WTC11 (cell line): Measurements from ENCODE around the gene SRSF3. TPM values are rescaled to one million over a fixed set of nuclear protein-coding genes. Genes with fewer than 3 reads are reported as not detected.

Source experiments
- ATAC-seq: fragments of 200-7000 bp; cut with Tn5 transposase; 2 replicates; pipeline ENCODE4 v1.10.0; 2021; ENCODE audit warnings: mild to moderate bottlenecking, moderate library complexity
- CTCF ChIA-PET: fragments of 300-600 bp; sonication (Branson Sonifier 250); formaldehyde crosslinking; loops from one replicate; lab custom pipeline; 2021; ENCODE audit warnings: antibody characterized with exemption; lab: Charles Lee
- POLR2A ChIA-PET: fragments of 350-600 bp; sonication (Branson Sonifier 250); formaldehyde crosslinking; loops from one replicate; lab custom pipeline; 2021; ENCODE audit warnings: antibody characterized with exemption; lab: Charles Lee
- DNase-seq: peaks from one replicate; pipeline ENCODE4 v3.0.0; 2021; ENCODE audit warnings: low spot score
- H3K27ac Mint-ChIP-seq: 2 replicates; pipeline ENCODE4 v1.8.0; 2021; ENCODE audit warnings: mixed read lengths
- H3K27me3 Mint-ChIP-seq: 2 replicates; pipeline ENCODE4 v1.8.0; 2021; ENCODE audit warnings: low read depth, mild to moderate bottlenecking, moderate library complexity, mixed read lengths
- H3K36me3 Mint-ChIP-seq: 2 replicates; pipeline ENCODE4 v1.8.0; 2021; ENCODE audit warnings: mixed read lengths
- H3K4me1 Mint-ChIP-seq: 2 replicates; pipeline ENCODE4 v1.8.0; 2022; ENCODE audit warnings: mixed read lengths
- H3K4me3 Mint-ChIP-seq: 2 replicates; pipeline ENCODE4 v1.8.0; 2021; ENCODE audit warnings: mild to moderate bottlenecking, moderate library complexity, mixed read lengths
- H3K9me3 Mint-ChIP-seq: 2 replicates; pipeline ENCODE4 v1.8.0; 2021; ENCODE audit warnings: mixed read lengths
- AR ChIP-seq: fragments of 250-450 bp; sonication (Bioruptor Pico); IDR thresholded peaks from 2 replicates; pipeline ENCODE4 v1.9.0; 2021; ENCODE audit warnings: mild to moderate bottlenecking
- CDX4 ChIP-seq: fragments of 250-450 bp; sonication (Bioruptor Pico); IDR thresholded peaks from 2 replicates; pipeline ENCODE4 v1.9.0; 2021; ENCODE audit warnings: moderate library complexity, mild to moderate bottlenecking, inconsistent platforms, borderline replicate concordance
- CREB1 ChIP-seq: sonication (generic); formaldehyde crosslinking; IDR thresholded peaks from 2 replicates; pipeline ENCODE4 v1.8.0; 2023; ENCODE audit warnings: mild to moderate bottlenecking, missing genetic modification reagents
- E2F1 ChIP-seq: sonication (generic); formaldehyde crosslinking; IDR thresholded peaks from 2 replicates; pipeline ENCODE4 v1.8.0; 2022; ENCODE audit warnings: mild to moderate bottlenecking, missing genetic modification reagents
- HMGXB4 ChIP-seq: sonication (generic); formaldehyde crosslinking; IDR thresholded peaks from 2 replicates; pipeline ENCODE4 v1.8.1; 2023; ENCODE audit warnings: mild to moderate bottlenecking, moderate library complexity, missing genetic modification reagents
- JAZF1 ChIP-seq: fragments of 250-450 bp; sonication (Bioruptor Pico); IDR thresholded peaks from 2 replicates; pipeline ENCODE4 v1.9.0; 2021; ENCODE audit warnings: moderate library complexity, mild to moderate bottlenecking, inconsistent platforms
- MYBL2 ChIP-seq: sonication (generic); formaldehyde crosslinking; IDR thresholded peaks from 2 replicates; pipeline ENCODE4 v1.8.1; 2023; ENCODE audit warnings: mild to moderate bottlenecking, moderate library complexity, missing genetic modification reagents
- NFATC4 ChIP-seq: fragments of 250-450 bp; sonication (Bioruptor Pico); IDR thresholded peaks from 2 replicates; pipeline ENCODE4 v1.9.0; 2021; ENCODE audit warnings: mild to moderate bottlenecking
- NFYB ChIP-seq: sonication (generic); formaldehyde crosslinking; conservative IDR thresholded peaks from 2 replicates; pipeline ENCODE4 v1.8.0; 2022; ENCODE audit warnings: low read depth, missing genetic modification reagents
- NR1H2 ChIP-seq: sonication (generic); formaldehyde crosslinking; IDR thresholded peaks from 2 replicates; pipeline ENCODE4 v1.9.0; 2021; ENCODE audit warnings: mild to moderate bottlenecking, moderate library complexity, missing genetic modification reagents
- OVOL2 ChIP-seq: fragments of 250-450 bp; sonication (Bioruptor Pico); IDR thresholded peaks from 2 replicates; pipeline ENCODE4 v1.9.0; 2021; ENCODE audit warnings: mild to moderate bottlenecking, borderline replicate concordance
- TEAD4 ChIP-seq: sonication (generic); formaldehyde crosslinking; IDR thresholded peaks from 2 replicates; pipeline ENCODE4 v1.8.0; 2022; ENCODE audit warnings: mild to moderate bottlenecking, missing genetic modification reagents
- USF1 ChIP-seq: sonication (generic); formaldehyde crosslinking; IDR thresholded peaks from 2 replicates; pipeline ENCODE4 v1.8.0; 2022; ENCODE audit warnings: mild to moderate bottlenecking, missing genetic modification reagents
- USF2 ChIP-seq: sonication (generic); formaldehyde crosslinking; IDR thresholded peaks from 2 replicates; pipeline ENCODE4 v1.8.1; 2023; ENCODE audit warnings: mild to moderate bottlenecking, missing genetic modification reagents, moderate library complexity
- ZNF263 ChIP-seq: sonication (generic); formaldehyde crosslinking; IDR thresholded peaks from 2 replicates; pipeline ENCODE4 v1.8.1; 2022; ENCODE audit warnings: low read depth, mild to moderate bottlenecking, moderate library complexity, missing genetic modification reagents
- ZNF425 ChIP-seq: fragments of 250-450 bp; sonication (Bioruptor Pico); conservative IDR thresholded peaks from 2 replicates; pipeline ENCODE4 v1.9.0; 2021; ENCODE audit warnings: mild to moderate bottlenecking
- total RNA-seq: library from RNA; stranded (reverse); gene quantifications from 3 replicates; pipeline ENCODE4 v1.2.3, GENCODE V29; 2021

Gene SRSF3
- total RNA-seq, 1 experiment from 2014 or later, result 554 TPM

GRCh38 chr6:36592221-36592655 is 1.9 kb upstream of the SRSF3 start (continued):
- TF ChIP-seq ZNF263 (CRISPR knock-in tag), result no peak
- TF ChIP-seq, all 79 proteins: peak for 0

- H3K27me3 Mint-ChIP-seq, result peaks cover 4% of the 10 kb centered on the region
- H3K27ac Mint-ChIP-seq, result peak overlapping the region; percentile 100
- TF ChIP-seq TEAD4 (CRISPR knock-in tag) (no peak), MYBL2 (CRISPR knock-in tag) (0 out of 2 replicates have a peak, but pooled peaks have one; percentile 3), USF2 (peak; percentile 70), HMGXB4 (CRISPR knock-in tag) (no peak), USF1 (peak; percentile 64; the same call in 1 of the 2 replicates)
- H3K4me3 Mint-ChIP-seq, result peak overlapping the region; percentile 98
- ATAC-seq, result peak; percentile 18
- no peaks in the 10 kb centered on the region for H3K9me3 Mint-ChIP-seq
- H3K36me3 Mint-ChIP-seq, result peaks cover 44% of the 10 kb centered on the region
- H3K4me1 Mint-ChIP-seq, result peaks cover 26% of the 10 kb centered on the region
- ChIA-PET POLR2A (interaction anchor here (0.7 to 1.2 kb wide), 2 partner anchors 10 to 46 kb away, joined by 3 to 13 read pairs; no protein-coding TSS in a partner anchor), CTCF (interaction anchor here (0.6 to 1.0 kb wide), 2 partner anchors 130 to 207 kb away, joined by 3 to 4 read pairs; no protein-coding TSS in a partner anchor)
- DNase-seq, result peak; percentile 27
These were observed 563 bp upstream of the SRSF3 start for GRCh38 chr6:36593569-36594028.

- DNase-seq (no peak), ATAC-seq (no peak)
- POLR2A ChIA-PET, result no interaction called here
- peaks cover 58% of the 10 kb centered on the region for H3K36me3 Mint-ChIP-seq
- peaks cover 39% of the 10 kb centered on the region for H3K4me1 Mint-ChIP-seq
- H3K27ac Mint-ChIP-seq, result peak overlapping the region; percentile 100
- peak overlapping the region; percentile 98 for H3K4me3 Mint-ChIP-seq
- TF ChIP-seq NR1H2 (CRISPR knock-in tag) (no peak), CDX4 (CRISPR knock-in tag) (peak; percentile 68; the same call in 1 of the 2 replicates), CREB1 (CRISPR knock-in tag) (no peak), AR (CRISPR knock-in tag) (peak; percentile 4; the same call in 1 of the 2 replicates), NFATC4 (peak; percentile 53)
- H3K27me3 Mint-ChIP-seq, result peaks cover 4% of the 10 kb centered on the region
- CTCF ChIA-PET, result no interaction called here
- H3K9me3 Mint-ChIP-seq, result no peaks in the 10 kb centered on the region
These were observed 868 bp downstream of the SRSF3 start for GRCh38 chr6:36594816-36595643.

GRCh38 chr6:36596356-36596755 is 2.2 kb downstream of the SRSF3 start:
- DNase-seq, result no peak
- ATAC-seq, result no peak
- H3K27me3 Mint-ChIP-seq, result peaks cover 4% of the 10 kb centered on the region
- ChIA-PET CTCF (no interaction called here), POLR2A (no interaction called here)
- H3K4me1 Mint-ChIP-seq, result peaks cover 44% of the 10 kb centered on the region
- peak overlapping the region; percentile 98 for H3K4me3 Mint-ChIP-seq
- H3K9me3 Mint-ChIP-seq, result no peaks in the 10 kb centered on the region
- peaks cover 72% of the 10 kb centered on the region for H3K36me3 Mint-ChIP-seq
- H3K27ac Mint-ChIP-seq, result peak overlapping the region; percentile 94
- no peak for TF ChIP-seq OVOL2 (CRISPR knock-in tag)
- TF ChIP-seq NFYB, result no peak
- no peak for TF ChIP-seq CREB1 (CRISPR knock-in tag)
- no peak for TF ChIP-seq ZNF425 (CRISPR knock-in tag)
- no peak for TF ChIP-seq E2F1 (CRISPR knock-in tag)
- no peak for TF ChIP-seq USF2
- TF ChIP-seq JAZF1 (CRISPR knock-in tag), result no peak
